ENCODE results near the gene KCNJ11.

DNA sequence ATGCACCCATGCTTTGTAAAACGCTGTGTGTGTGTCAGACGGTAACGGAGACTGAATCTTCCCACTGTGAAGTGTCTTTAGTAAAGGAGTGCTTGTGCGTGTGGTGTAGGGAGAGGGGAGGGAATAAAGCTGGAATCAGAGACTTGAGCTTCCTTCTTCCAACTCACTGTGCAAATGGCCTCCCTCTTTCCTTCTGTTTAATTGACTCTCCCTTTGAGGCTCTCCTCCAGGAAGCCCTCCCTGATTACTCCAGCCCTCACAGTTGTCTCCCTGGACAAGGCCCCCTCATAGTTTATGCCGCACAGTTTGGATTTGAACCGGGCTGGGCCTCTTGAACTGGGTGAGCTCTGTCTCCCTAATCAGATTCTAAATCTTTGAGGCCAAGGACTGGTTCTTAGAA lies 23.0 kb upstream of the KCNJ11 start:
- no peak for TF ChIP-seq EZH2 (IDR thresholded peaks at IDR 0.05; ENCODE audit: borderline replicate concordance)
- no peak for TF ChIP-seq CTCF (IDR thresholded peaks at IDR 0.05; ENCODE audit: poor library complexity)
